HCT116 (cell line): Measurements from ENCODE around the gene ZNF414.

Experiments used
- ATF3 ChIP-seq: IDR thresholded peaks from 2 replicates; pipeline ENCODE4 v1.6.1; 2012
- CBX3 ChIP-seq: IDR thresholded peaks from 2 replicates; pipeline ENCODE4 v1.6.1; 2012; ENCODE audit warnings: low read depth
- CEBPB ChIP-seq: IDR thresholded peaks from 2 replicates; pipeline ENCODE4 v1.6.1; 2012; ENCODE audit warnings: low read depth
- CTCF ChIP-seq, 3 experiments: fragments of 200-600 bp in 1 of 3; sonication (generic) in 1 of 3; IDR thresholded peaks in 2 of 3; conservative IDR thresholded peaks in 1 of 3; 2 replicates each; pipeline ENCODE4 v1.5.1; 2012 to 2017; ENCODE audit warnings: low read depth in 2 of 3, low read length in 2 of 3, antibody characterized with exemption in 1 of 3, borderline replicate concordance in 1 of 3, control low read depth in 1 of 3, mild to moderate bottlenecking in 1 of 3, mixed read lengths in 1 of 3, mixed run types in 1 of 3, moderate library complexity in 1 of 3; ENCODE audit not compliant: insufficient read depth in 1 of 3
- EZH2 ChIP-seq: fragments of 200-600 bp; sonication (generic); IDR thresholded peaks from 2 replicates; pipeline ENCODE4 v1.6.1; 2017; ENCODE audit warnings: antibody characterized with exemption, mixed run types
- POLR2A ChIP-seq: IDR thresholded peaks from 2 replicates; pipeline ENCODE4 v1.7.0; 2011; ENCODE audit warnings: borderline replicate concordance; ENCODE audit not compliant: insufficient read depth, insufficient read length; ENCODE audit errors: extremely low read depth
- POLR2AphosphoS5 ChIP-seq: IDR thresholded peaks from 2 replicates; pipeline ENCODE4 v1.6.1; 2011; ENCODE audit warnings: mild to moderate bottlenecking, low read depth, low read length, moderate library complexity
- RAD21 ChIP-seq: IDR thresholded peaks from 2 replicates; pipeline ENCODE4 v1.6.1; 2012; ENCODE audit warnings: low read depth, mild to moderate bottlenecking
- SIN3A ChIP-seq: IDR thresholded peaks from 2 replicates; pipeline ENCODE4 v1.6.1; 2012; ENCODE audit warnings: low read depth
- SP1 ChIP-seq: IDR thresholded peaks from 2 replicates; pipeline ENCODE4 v1.6.1; 2012; ENCODE audit warnings: low read depth
- SRF ChIP-seq: IDR thresholded peaks from 2 replicates; pipeline ENCODE4 v1.6.1; 2012; ENCODE audit warnings: low read depth
- ZFX ChIP-seq: fragments of 450-650 bp; IDR thresholded peaks from 2 replicates; pipeline ENCODE4 v1.6.1; 2017
- ZNF274 ChIP-seq: fragments of 200-500 bp; sonication (Bioruptor generic); IDR thresholded peaks from 2 replicates; pipeline ENCODE4 v1.6.1; 2014; ENCODE audit warnings: mild to moderate bottlenecking, low read depth, low read length, inconsistent platforms
- TF ChIP-seq, protein P1 (sequence below): IDR thresholded peaks from 2 replicates; pipeline ENCODE4 v1.6.1; 2012

DNA sequence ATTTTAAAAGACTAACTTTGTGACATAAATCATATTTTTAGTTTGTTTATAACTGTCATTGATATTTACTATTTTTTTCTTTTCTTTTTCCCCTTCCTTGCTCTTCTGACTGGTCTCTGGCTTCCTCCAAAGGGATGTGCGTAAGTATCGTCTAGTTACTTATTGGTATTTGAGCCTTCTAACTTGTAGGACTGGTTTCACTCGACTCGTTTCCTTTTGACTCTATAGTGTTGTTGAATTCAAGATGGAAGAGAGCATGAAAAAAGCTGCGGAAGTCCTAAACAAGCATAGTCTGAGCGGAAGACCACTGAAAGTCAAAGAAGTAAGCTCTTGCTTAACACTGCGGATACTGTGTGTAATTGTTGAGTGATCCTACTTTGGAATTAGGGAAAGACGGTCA, 50.6 kb downstream of the ZNF414 start:
- TF ChIP-seq CTCF (IDR thresholded peaks at IDR 0.05 in 2 of 3, conservative IDR thresholded peaks at IDR 0.05 in 1 of 3; ENCODE audit: borderline replicate concordance in 1 of 3, insufficient read depth in 1 of 3, low read depth in 2 of 3, low read length in 2 of 3) (no peak), ATF3 (no peak), POLR2A (no peak), SRF (no peak), ZFX (no peak), RAD21 (no peak), POLR2AphosphoS5 (no peak), EZH2 (no peak), ZNF274 (no peak), CBX3 (no peak), CEBPB (no peak), SIN3A (no peak), SP1 (no peak)
- TF ChIP-seq, protein P1, sequence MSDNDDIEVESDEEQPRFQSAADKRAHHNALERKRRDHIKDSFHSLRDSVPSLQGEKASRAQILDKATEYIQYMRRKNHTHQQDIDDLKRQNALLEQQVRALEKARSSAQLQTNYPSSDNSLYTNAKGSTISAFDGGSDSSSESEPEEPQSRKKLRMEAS, result no peak
